GM18867 (cell line): Measurements from ENCODE around the gene VTI1B.

ENCODE experiments used
- ATAC-seq: cut with Tn5 transposase; IDR thresholded peaks from one replicate; pipeline ENCODE4 v1.9.1; 2021; ENCODE audit warnings: mild to moderate bottlenecking, moderate library complexity; ENCODE audit not compliant: unreplicated experiment

VTI1B gene

DNA sequence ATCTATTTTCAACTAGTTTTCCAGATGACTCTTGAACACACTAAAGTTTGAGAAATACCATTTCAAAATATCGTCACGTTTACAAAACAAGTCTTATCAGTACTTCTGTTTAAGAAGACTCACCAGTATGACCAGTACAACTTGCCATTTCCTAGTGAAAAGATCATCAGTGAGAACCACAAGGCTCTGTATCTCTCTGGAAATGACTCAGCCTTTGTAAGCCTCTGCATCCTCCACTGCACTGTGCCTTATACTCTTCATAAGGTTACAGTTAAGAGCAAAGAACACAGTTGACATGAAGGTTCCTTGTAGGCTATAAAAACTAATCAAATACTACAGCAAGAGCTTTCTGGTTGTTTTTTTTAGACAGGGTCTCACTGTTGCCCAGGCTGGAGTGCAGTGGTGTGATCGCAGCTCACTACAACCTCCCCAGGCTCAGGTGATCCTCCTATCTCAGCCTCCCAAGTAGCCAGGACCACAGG, 5.7 kb upstream of the VTI1B start:
- ATAC-seq: peak; percentile 97

GRCh38 chr14:67679006-67679405, 4.6 kb upstream of the VTI1B start:
- ATAC-seq: no peak

GRCh38 chr14:67675219-67675582, 769 bp upstream of the VTI1B start:
- no peak for ATAC-seq

- ATAC-seq: peak; percentile 52
Measured at GRCh38 chr14:67674139-67674479, 323 bp downstream of the VTI1B start.

GRCh38 chr14:67673451-67673850, 981 bp downstream of the VTI1B start:
- ATAC-seq: no peak

GRCh38 chr14:67668559-67668958, 5.9 kb downstream of the VTI1B start:
- peak; percentile 67 for ATAC-seq

GRCh38 chr14:67666750-67667449, 7.5 kb downstream of the VTI1B start:
- ATAC-seq: peak; percentile 63

DNA sequence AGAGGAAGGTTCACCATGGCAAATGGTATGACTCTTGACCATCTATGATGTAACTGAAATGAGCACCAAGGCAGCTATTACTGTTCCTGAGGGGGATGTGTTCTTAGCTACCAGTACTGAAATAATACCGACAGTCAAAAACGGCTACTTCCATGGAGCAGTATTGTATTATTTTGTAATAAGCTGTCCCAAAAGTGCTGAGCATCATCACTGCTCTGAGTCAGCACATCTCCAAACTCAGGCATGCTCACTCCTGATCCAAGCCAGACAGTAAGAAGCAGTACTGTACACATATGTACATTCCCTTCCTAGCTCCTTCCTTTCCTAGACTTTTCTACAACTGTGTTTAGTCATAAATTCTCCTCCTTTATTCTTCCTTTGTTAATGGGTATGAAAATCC, 8.6 kb downstream of the VTI1B start:
- no peak for ATAC-seq

- ATAC-seq: no peak
Measured at GRCh38 chr14:67663633-67664032, 10.8 kb downstream of the VTI1B start.

DNA sequence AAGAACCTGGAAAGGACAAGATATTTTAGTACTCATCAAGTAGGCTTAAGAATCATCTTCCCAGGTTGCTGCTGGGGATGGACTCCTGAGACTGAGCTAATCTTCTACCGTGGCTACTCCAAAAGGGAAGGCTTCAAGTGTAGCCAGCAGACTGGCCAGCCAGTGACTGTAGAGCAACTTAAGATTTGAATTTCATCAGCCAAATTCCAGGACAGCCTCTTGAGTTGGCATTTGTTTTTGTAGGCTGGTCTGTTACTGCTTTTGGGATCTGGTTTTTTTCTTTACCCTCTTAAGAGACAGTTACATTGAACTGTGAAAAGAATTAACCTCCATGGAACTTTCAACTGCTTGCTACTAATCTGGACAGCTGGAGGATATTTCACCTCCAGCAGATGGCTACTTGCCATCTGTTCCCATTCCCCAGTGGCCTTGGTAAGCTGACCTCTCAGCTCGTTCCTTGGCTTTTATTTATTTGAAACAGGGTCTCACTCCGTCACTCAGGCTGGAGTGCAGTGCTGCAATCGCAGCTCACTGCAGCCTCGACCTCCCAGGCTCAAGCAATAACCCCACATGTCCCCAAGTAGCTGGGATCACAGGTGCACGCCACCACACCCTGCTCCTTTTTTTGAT, 20.7 kb downstream of the VTI1B start:
- no peak for ATAC-seq

DNA sequence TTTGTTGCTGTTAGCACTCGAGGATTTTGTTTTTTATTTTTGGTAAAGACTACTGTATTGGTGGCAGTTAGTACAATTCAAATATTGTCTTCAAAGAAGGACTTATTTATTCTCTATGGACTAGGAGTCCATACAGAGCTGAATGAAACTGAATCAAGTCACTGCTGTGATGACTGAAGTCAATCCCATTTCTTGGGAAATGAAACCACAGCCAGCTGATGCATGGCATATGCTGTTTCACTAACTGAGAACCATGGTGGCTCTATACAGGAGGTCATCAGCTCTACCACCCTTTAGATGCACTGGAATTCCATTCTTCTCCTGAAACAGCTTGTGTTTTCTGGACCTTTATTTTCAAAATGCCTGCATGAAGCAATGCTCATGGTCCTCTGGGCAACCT, 22.2 kb downstream of the VTI1B start:
- ATAC-seq: no peak

GRCh38 chr14:67650694-67651093, 23.7 kb downstream of the VTI1B start:
- ATAC-seq: no peak

DNA sequence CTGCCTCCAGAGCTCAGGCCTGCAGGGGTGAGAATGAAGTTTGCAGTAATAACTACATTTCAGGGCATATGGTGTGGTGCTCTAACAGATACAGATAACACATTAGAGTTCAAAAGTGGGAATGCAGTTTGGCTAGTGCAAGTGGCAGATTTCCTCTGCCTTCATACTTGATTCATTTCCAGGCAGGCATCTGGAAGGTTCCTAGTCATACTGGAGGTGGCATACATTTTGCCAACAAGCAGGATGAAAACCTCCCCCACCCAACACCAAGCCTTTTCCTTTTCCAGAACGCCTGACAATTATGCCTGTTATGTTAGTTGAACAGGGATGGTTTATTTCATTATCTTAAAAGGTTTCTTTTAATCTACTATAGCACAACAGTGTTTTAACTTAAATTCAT, 24.3 kb downstream of the VTI1B start:
- no peak for ATAC-seq

GRCh38 chr14:67646131-67646530, 28.3 kb downstream of the VTI1B start:
- no peak for ATAC-seq

GRCh38 chr14:67645414-67645813, 29.0 kb downstream of the VTI1B start:
- no peak for ATAC-seq

DNA sequence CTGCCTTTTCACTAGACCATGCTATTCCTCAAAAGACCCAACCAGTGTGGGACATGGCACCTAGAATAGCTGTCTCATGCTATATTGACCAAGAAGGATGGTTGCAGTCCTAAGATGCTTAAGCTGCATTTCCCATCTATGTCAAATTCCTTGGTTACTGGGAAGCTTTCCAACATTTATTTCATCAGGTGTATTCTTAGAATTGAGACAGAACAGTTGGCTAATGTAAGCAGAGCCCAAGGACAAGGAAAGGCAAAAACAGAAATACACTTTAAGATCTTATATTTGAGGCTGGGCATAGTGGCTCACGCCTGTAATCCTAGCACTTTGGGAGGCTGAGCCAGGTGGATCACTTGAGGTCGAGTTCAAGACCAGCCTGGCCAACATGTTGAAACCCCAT, 30.0 kb downstream of the VTI1B start:
- no peak for ATAC-seq

GRCh38 chr14:67643713-67644112, 30.7 kb downstream of the VTI1B start:
- no peak for ATAC-seq

GRCh38 chr14:67641902-67642749, 32.3 kb downstream of the VTI1B start:
- no peak for ATAC-seq

DNA sequence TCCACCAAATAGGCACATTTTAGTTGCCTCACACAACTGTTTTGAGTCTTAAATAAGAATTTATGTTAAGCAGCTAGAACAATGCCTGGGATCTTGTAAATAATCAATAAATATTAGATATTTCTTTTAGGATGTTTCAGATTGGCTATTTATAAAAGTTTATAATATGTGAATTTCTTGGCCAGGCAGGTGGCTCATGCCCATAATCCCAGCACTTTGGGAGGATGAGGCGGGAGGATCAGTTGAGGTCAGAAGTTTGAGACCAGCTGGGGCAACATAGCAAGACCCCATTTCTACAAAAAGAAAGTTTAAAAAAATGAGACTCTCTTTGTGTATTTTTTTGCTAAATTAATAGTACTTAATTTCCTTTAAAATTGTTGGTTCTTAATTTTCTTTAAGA, 33.0 kb downstream of the VTI1B start:
- ATAC-seq: no peak

DNA sequence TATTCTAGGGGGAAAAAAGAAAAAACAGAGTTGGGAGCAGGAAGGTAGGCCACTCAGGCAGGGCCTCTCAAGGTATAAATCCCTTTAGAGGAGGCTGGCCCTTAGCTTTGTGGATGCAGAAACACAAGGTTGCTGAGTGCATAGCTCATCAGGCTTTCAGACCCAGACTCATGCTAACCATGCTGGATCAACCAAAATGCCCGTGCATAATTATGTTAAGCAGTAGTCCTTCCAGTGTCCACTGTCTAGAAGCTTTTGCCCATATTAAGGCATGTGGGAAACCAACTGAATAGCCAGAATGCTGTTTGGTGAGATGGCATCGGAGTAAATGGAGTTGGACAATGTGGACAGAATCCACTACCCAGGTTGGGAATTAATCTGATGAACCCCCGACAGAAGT, 35.8 kb downstream of the VTI1B start:
- no peak for ATAC-seq

GRCh38 chr14:67636361-67636919, 38.0 kb downstream of the VTI1B start:
- peak; percentile 58 for ATAC-seq
